Liver (tissue), 9 donors: ENCODE measurements around the gene DDIT4. TPM values are rescaled to one million over a fixed set of nuclear protein-coding genes. Genes with fewer than 3 reads are reported as not detected.
"Not testable (repeated sequence)": the region's sequence is repeated elsewhere in the genome, so short reads cannot be mapped to it uniquely, and the experiment has no call there.

Experiments used
- DNase-seq: peaks from one replicate; pipeline ENCODE4 v3.0.0-alpha.2; 2017; ENCODE audit warnings: low spot score
- H3K27ac ChIP-seq, 2 donors: one replicate each; pipeline ENCODE4 v1.7.0; 2013; ENCODE audit warnings: inconsistent platforms in 2 of 2, low read length in 2 of 2, control low read depth in 1 of 2, low read depth in 1 of 2, mild to moderate bottlenecking in 1 of 2
- H3K27me3 ChIP-seq, 4 donors: one replicate each; pipeline versions ENCODE4 v1.6.1 to v1.7.0; 2013; ENCODE audit warnings: low read length in 3 of 4, inconsistent platforms in 1 of 4, mild to moderate bottlenecking in 1 of 4, moderate library complexity in 1 of 4; ENCODE audit not compliant: control insufficient read depth in 4 of 4, insufficient read depth in 4 of 4
- H3K36me3 ChIP-seq, 4 donors: one replicate each; pipeline versions ENCODE4 v1.6.1 to v1.7.0; 2013; ENCODE audit warnings: low read length in 3 of 4, mild to moderate bottlenecking in 3 of 4, low read depth in 1 of 4, moderate library complexity in 1 of 4; ENCODE audit not compliant: control insufficient read depth in 4 of 4, insufficient read depth in 3 of 4
- H3K4me1 ChIP-seq, 4 donors: one replicate each; pipeline versions ENCODE4 v1.6.1 to v1.7.0; 2013; ENCODE audit warnings: low read length in 3 of 4, mild to moderate bottlenecking in 3 of 4, moderate library complexity in 1 of 4; ENCODE audit not compliant: control insufficient read depth in 4 of 4, insufficient read depth in 4 of 4
- H3K4me3 ChIP-seq, 3 donors: one replicate each; pipeline versions ENCODE4 v1.6.1 to v1.7.0; 2013; ENCODE audit warnings: low read length in 3 of 3, control low read depth in 1 of 3, low read depth in 1 of 3, mild to moderate bottlenecking in 1 of 3
- H3K9ac ChIP-seq, 2 donors: one replicate each; pipeline ENCODE4 v1.7.0; 2013; ENCODE audit warnings: low read length in 2 of 2, mild to moderate bottlenecking in 2 of 2, moderate library complexity in 2 of 2, control low read depth in 1 of 2, low read depth in 1 of 2
- H3K9me3 ChIP-seq, 4 donors: one replicate each; pipeline versions ENCODE4 v1.6.1 to v1.7.0; 2013; ENCODE audit warnings: low read length in 3 of 4; ENCODE audit not compliant: control insufficient read depth in 4 of 4
- ATF3 ChIP-seq: IDR thresholded peaks from 2 replicates; pipeline ENCODE4 v1.6.1; 2016; ENCODE audit warnings: antibody characterized with exemption
- CTCF ChIP-seq: fragments of 150-350 bp; IDR thresholded peaks from 2 replicates; pipeline ENCODE4 v1.5.1; 2017; ENCODE audit warnings: improper control_type of control experiment, low read depth, low read length; ENCODE audit not compliant: missing input control
- EGR1 ChIP-seq, 2 donors: IDR thresholded peaks; 2 replicates each; pipeline ENCODE4 v1.6.1; 2016 to 2018; ENCODE audit warnings: antibody characterized with exemption in 2 of 2, low read depth in 2 of 2
- FOXA1 ChIP-seq: IDR thresholded peaks from 2 replicates; pipeline ENCODE4 v1.6.1; 2016; ENCODE audit warnings: antibody characterized with exemption
- FOXA2 ChIP-seq: IDR thresholded peaks from 2 replicates; pipeline ENCODE4 v1.6.1; 2016; ENCODE audit warnings: antibody characterized with exemption
- GABPA ChIP-seq, 2 donors: IDR thresholded peaks in 1 of 2; conservative IDR thresholded peaks in 1 of 2; 2 replicates each; pipeline ENCODE4 v1.6.1; 2016; ENCODE audit warnings: antibody characterized with exemption in 2 of 2, mild to moderate bottlenecking in 1 of 2, moderate library complexity in 1 of 2
- HNF4A ChIP-seq, 2 donors: conservative IDR thresholded peaks; 2 replicates each; pipeline ENCODE4 v1.6.1; 2016; ENCODE audit warnings: antibody characterized with exemption in 2 of 2, mild to moderate bottlenecking in 2 of 2
- HNF4G ChIP-seq: IDR thresholded peaks from 2 replicates; pipeline ENCODE4 v1.6.1; 2016; ENCODE audit warnings: antibody characterized with exemption
- JUND ChIP-seq, 2 donors: IDR thresholded peaks; 2 replicates each; pipeline ENCODE4 v1.6.1; 2016; ENCODE audit warnings: antibody characterized with exemption in 2 of 2
- NR2F2 ChIP-seq: IDR thresholded peaks from 2 replicates; pipeline ENCODE4 v1.6.1; 2016; ENCODE audit warnings: antibody characterized with exemption
- RAD21 ChIP-seq, 2 donors: IDR thresholded peaks; 2 replicates each; pipeline ENCODE4 v1.6.1; 2016; ENCODE audit warnings: antibody characterized with exemption in 2 of 2, mild to moderate bottlenecking in 2 of 2
- RXRA ChIP-seq, 2 donors: IDR thresholded peaks; 2 replicates each; pipeline ENCODE4 v1.6.1; 2017 to 2018; ENCODE audit warnings: antibody characterized with exemption in 2 of 2, mild to moderate bottlenecking in 1 of 2
- SP1 ChIP-seq: IDR thresholded peaks from 2 replicates; pipeline ENCODE4 v1.6.1; 2018; ENCODE audit warnings: antibody characterized with exemption, mild to moderate bottlenecking
- TAF1 ChIP-seq: conservative IDR thresholded peaks from 2 replicates; pipeline ENCODE4 v1.6.1; 2016; ENCODE audit warnings: antibody characterized with exemption, mild to moderate bottlenecking
- YY1 ChIP-seq: IDR thresholded peaks from 2 replicates; pipeline ENCODE4 v1.6.1; 2016; ENCODE audit warnings: antibody characterized with exemption, mild to moderate bottlenecking
- WGBS: extraction: QIAGEN DNeasy Blood & Tissue Kit; methylation state at CpG from one replicate; pipeline ENCODE4 v1.1.7; 2013; 5-methylcytosine and 5-hydroxymethylcytosine counted together
- polyA plus RNA-seq, 2 donors: library from polyadenylated mRNA; stranded (reverse) in 1 of 2; unstranded in 1 of 2; fragments of 200-250 nt in 1 of 2; fragments of >200 nt in 1 of 2; fragmentation: Nextera tagmentation in 1 of 2; extraction: Ambion mirVana in 1 of 2; gene quantifications; one replicate each; pipeline versions ENCODE4 v1.2.1 to v1.2.3, GENCODE V29; 2013 to 2015
- total RNA-seq, 2 donors: library from RNA; depleted of rRNA; stranded (reverse); fragments of >200 nt; gene quantifications; one replicate each; pipeline ENCODE4 v1.2.3, GENCODE V29; 2014
- TF ChIP-seq, protein P1 (sequence below): IDR thresholded peaks from 2 replicates; pipeline ENCODE4 v1.6.1; 2016; ENCODE audit warnings: antibody characterized with exemption
- TF ChIP-seq, protein P2 (sequence below): IDR thresholded peaks from 2 replicates; pipeline ENCODE4 v1.6.1; 2016; ENCODE audit warnings: antibody characterized with exemption, mild to moderate bottlenecking
- TF ChIP-seq, protein P3 (sequence below): IDR thresholded peaks from 2 replicates; pipeline ENCODE4 v1.6.1; 2016; ENCODE audit warnings: antibody characterized with exemption
- donor health status: healthy.
- donor health status: healthy.
- donor health status: healthy.
- donor health status: healthy.
- donor health status: healthy.

DDIT4 gene, protein sequence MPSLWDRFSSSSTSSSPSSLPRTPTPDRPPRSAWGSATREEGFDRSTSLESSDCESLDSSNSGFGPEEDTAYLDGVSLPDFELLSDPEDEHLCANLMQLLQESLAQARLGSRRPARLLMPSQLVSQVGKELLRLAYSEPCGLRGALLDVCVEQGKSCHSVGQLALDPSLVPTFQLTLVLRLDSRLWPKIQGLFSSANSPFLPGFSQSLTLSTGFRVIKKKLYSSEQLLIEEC
- total RNA-seq (10 to 100 TPM; 18.4 to 39.9 TPM), polyA plus RNA-seq (10 to 100 TPM; 47.4 to 69.0 TPM)

GRCh38 chr10:72273410-72274212, at the start of gene DDIT4:
TSS of gene DDIT4 (plus strand) at chr10:72273924. CDS start at chr10:72274217, 293 bp downstream.
- H3K36me3 ChIP-seq, result peaks cover 0 to 5% (median 1%) of the 10 kb centered on the region in 4 donors
- H3K9me3 ChIP-seq, result no peaks in the 10 kb centered on the region
- TF ChIP-seq JUND (IDR thresholded peaks at IDR 0.05) (peak; percentile 55 to 73), SP1 (peak; percentile 96), GABPA (IDR thresholded peaks at IDR 0.05 in 1 of 2, conservative IDR thresholded peaks at IDR 0.05 in 1 of 2) (no peak), TAF1 (peak; percentile 95), NR2F2 (peak; percentile 45), RXRA (IDR thresholded peaks at IDR 0.05) (peak; percentile 69), FOXA2 (no peak), HNF4G (no peak), EGR1 (IDR thresholded peaks at IDR 0.05; ENCODE audit: low read depth in 2 of 2) (peak; percentile 26 to 54), YY1 (peak; percentile 87), HNF4A (conservative IDR thresholded peaks at IDR 0.05) (peak; percentile 53 to 71), ATF3 (no peak), FOXA1 (no peak), RAD21 (IDR thresholded peaks at IDR 0.05) (peak in 1 of 2 donors; percentile 63), CTCF (no peak)
- TF ChIP-seq, protein P1, sequence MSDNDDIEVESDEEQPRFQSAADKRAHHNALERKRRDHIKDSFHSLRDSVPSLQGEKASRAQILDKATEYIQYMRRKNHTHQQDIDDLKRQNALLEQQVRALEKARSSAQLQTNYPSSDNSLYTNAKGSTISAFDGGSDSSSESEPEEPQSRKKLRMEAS, result no peak
- TF ChIP-seq, protein P2, sequence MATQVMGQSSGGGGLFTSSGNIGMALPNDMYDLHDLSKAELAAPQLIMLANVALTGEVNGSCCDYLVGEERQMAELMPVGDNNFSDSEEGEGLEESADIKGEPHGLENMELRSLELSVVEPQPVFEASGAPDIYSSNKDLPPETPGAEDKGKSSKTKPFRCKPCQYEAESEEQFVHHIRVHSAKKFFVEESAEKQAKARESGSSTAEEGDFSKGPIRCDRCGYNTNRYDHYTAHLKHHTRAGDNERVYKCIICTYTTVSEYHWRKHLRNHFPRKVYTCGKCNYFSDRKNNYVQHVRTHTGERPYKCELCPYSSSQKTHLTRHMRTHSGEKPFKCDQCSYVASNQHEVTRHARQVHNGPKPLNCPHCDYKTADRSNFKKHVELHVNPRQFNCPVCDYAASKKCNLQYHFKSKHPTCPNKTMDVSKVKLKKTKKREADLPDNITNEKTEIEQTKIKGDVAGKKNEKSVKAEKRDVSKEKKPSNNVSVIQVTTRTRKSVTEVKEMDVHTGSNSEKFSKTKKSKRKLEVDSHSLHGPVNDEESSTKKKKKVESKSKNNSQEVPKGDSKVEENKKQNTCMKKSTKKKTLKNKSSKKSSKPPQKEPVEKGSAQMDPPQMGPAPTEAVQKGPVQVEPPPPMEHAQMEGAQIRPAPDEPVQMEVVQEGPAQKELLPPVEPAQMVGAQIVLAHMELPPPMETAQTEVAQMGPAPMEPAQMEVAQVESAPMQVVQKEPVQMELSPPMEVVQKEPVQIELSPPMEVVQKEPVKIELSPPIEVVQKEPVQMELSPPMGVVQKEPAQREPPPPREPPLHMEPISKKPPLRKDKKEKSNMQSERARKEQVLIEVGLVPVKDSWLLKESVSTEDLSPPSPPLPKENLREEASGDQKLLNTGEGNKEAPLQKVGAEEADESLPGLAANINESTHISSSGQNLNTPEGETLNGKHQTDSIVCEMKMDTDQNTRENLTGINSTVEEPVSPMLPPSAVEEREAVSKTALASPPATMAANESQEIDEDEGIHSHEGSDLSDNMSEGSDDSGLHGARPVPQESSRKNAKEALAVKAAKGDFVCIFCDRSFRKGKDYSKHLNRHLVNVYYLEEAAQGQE, result peak; percentile 89
- TF ChIP-seq, protein P3, sequence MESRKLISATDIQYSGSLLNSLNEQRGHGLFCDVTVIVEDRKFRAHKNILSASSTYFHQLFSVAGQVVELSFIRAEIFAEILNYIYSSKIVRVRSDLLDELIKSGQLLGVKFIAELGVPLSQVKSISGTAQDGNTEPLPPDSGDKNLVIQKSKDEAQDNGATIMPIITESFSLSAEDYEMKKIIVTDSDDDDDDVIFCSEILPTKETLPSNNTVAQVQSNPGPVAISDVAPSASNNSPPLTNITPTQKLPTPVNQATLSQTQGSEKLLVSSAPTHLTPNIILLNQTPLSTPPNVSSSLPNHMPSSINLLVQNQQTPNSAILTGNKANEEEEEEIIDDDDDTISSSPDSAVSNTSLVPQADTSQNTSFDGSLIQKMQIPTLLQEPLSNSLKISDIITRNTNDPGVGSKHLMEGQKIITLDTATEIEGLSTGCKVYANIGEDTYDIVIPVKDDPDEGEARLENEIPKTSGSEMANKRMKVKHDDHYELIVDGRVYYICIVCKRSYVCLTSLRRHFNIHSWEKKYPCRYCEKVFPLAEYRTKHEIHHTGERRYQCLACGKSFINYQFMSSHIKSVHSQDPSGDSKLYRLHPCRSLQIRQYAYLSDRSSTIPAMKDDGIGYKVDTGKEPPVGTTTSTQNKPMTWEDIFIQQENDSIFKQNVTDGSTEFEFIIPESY, result peak; percentile 0
- peak; percentile 97 for DNase-seq
- no peaks in the 10 kb centered on the region for H3K27me3 ChIP-seq
- WGBS, result under 1% methylated on average over 67 of the region's 67 CpGs
- peaks cover 3 to 35% (median 22%) of the 10 kb centered on the region in 4 donors for H3K4me1 ChIP-seq
- peak within 1 kb of the TSS; percentile 76 to 88 for H3K9ac ChIP-seq
- peak within 1 kb of the TSS; percentile 63 to 79 (median 65) for H3K4me3 ChIP-seq
- H3K27ac ChIP-seq, result peak within 1 kb of the TSS; percentile 97 to 98

- not testable (repeated sequence) for H3K9ac ChIP-seq, H3K4me3 ChIP-seq, H3K9me3 ChIP-seq, H3K27me3 ChIP-seq, DNase-seq
- Histone ChIP-seq H3K4me1 (peaks cover 2 to 23% (median 14%) of the 10 kb centered on the region in 4 donors), H3K36me3 (peaks cover 2 to 11% (median 3%) of the 10 kb centered on the region in 4 donors), H3K27ac (peak overlapping the region; percentile 33 to 64)
- WGBS, result 96% methylated on average over 6 of the region's 6 CpGs
These were observed 49.5 kb upstream of the DDIT4 start for GRCh38 chr10:72224191-72224590.
